SH-SY5Y (cell line): ENCODE results near the gene DHX35.

Experiments used
- GATA2 ChIP-seq: IDR thresholded peaks from 2 replicates; pipeline ENCODE4 v1.6.1; 2011; ENCODE audit warnings: mild to moderate bottlenecking, low read depth, low read length
- GATA3 ChIP-seq: IDR thresholded peaks from 2 replicates; pipeline ENCODE4 v1.6.1; 2011; ENCODE audit warnings: low read depth, mild to moderate bottlenecking, low read length, moderate library complexity

GRCh38 chr20:38915355-38915754 is 46.8 kb upstream of the DHX35 start:
- TF ChIP-seq GATA2: no peak
- TF ChIP-seq GATA3: no peak
